PC-3 (cell line): Measurements from ENCODE around the gene KMT5B.

Source experiments
- EZH2 ChIP-seq: fragments of 300-600 bp; sonication (generic); IDR thresholded peaks from one replicate; pipeline ENCODE4 v1.6.1; 2017; ENCODE audit warnings: antibody characterized with exemption, mild to moderate bottlenecking, low read length; ENCODE audit not compliant: unreplicated experiment
- TF ChIP-seq, protein P1 (sequence below): fragments of 300-600 bp; sonication (generic); conservative IDR thresholded peaks from 2 replicates; pipeline ENCODE4 v1.5.1; 2017; ENCODE audit warnings: antibody characterized with exemption, low read depth, mild to moderate bottlenecking, low read length

DNA sequence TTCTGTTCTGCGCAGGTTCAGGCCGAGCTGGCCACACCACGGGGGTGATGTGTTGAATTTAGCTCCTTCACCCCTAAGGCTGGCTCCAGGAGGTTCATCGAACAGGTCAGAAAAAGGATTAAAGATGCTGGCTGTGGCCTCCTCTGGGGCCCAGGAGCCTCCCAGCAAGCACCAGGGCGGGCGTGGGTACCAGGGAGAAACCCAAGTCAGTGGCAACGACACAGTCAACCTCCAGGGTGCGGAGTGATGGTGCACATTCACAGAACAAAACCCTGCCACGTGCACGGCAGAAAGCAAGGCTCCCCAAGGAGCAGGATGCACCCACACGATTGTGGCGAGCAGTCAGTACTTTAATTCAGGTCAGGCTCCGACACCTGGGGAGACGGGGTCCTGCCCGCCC lies 47.9 kb upstream of the KMT5B start:
- TF ChIP-seq, protein P1, sequence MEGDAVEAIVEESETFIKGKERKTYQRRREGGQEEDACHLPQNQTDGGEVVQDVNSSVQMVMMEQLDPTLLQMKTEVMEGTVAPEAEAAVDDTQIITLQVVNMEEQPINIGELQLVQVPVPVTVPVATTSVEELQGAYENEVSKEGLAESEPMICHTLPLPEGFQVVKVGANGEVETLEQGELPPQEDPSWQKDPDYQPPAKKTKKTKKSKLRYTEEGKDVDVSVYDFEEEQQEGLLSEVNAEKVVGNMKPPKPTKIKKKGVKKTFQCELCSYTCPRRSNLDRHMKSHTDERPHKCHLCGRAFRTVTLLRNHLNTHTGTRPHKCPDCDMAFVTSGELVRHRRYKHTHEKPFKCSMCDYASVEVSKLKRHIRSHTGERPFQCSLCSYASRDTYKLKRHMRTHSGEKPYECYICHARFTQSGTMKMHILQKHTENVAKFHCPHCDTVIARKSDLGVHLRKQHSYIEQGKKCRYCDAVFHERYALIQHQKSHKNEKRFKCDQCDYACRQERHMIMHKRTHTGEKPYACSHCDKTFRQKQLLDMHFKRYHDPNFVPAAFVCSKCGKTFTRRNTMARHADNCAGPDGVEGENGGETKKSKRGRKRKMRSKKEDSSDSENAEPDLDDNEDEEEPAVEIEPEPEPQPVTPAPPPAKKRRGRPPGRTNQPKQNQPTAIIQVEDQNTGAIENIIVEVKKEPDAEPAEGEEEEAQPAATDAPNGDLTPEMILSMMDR: no peak
- TF ChIP-seq EZH2: no peak
